DOHH2 (cell line): ENCODE results near the gene TMPRSS4.

Source experiments
- CTCF ChIP-seq: fragments of 200-600 bp; sonication (generic); IDR thresholded peaks from one replicate; pipeline ENCODE4 v1.5.1; 2014; ENCODE audit warnings: antibody characterized with exemption, mild to moderate bottlenecking, low read depth, low read length; ENCODE audit not compliant: poor library complexity, severe bottlenecking
- EZH2phosphoT487 ChIP-seq: fragments of 200-600 bp; sonication (generic); IDR thresholded peaks from 2 replicates; pipeline ENCODE4 v1.6.1; 2017; ENCODE audit warnings: borderline replicate concordance, mild to moderate bottlenecking, antibody characterized with exemption, low read length, moderate library complexity, mixed read lengths

GRCh38 chr11:118111744-118112035, 34.8 kb downstream of the TMPRSS4 start:
- TF ChIP-seq CTCF: no peak
- TF ChIP-seq EZH2phosphoT487: no peak
